ENCODE measurements around the gene ACOT8. TPM values are rescaled to one million over a fixed set of nuclear protein-coding genes. Genes with fewer than 3 reads are reported as not detected.
A peak's percentile ranks its signal among the peaks of the same experiment; 100 is the strongest.

The ACOT8 gene
- total and polyA plus RNA-seq, 2 of the 4 experiments (the other 2 are of a cell fraction), result 29.8 to 47.5 TPM

- Histone ChIP-seq H2BK15ac (ENCODE audit: low read depth, low read length) (no peak overlapping the region), H3K4me2 (ENCODE audit: low read depth, low read length) (peak overlapping the region; percentile 55; the same call in 1 of the 2 replicates), H2BK5ac (ENCODE audit: low read depth, low read length, poor library complexity, severe bottlenecking) (no peak overlapping the region), H2AK5ac (ENCODE audit: low read depth, low read length) (peak overlapping the region; percentile 84; the same call in 1 of the 2 replicates), H3K9me3 (ENCODE audit: control insufficient read depth, insufficient read depth, low read length) (no peaks in the 10 kb centered on the region), H3K14ac (replicated peaks; ENCODE audit: low read depth, low read length) (no peak overlapping the region), H3K9me1 (ENCODE audit: insufficient read depth, low read length) (no peaks in the 10 kb centered on the region), H4K5ac (ENCODE audit: low read depth, low read length) (peak overlapping the region; percentile 19; the same call in 1 of the 2 replicates), H3K56ac (ENCODE audit: extremely low read depth, insufficient read depth, low read length) (no peak overlapping the region), H2AFZ (replicated peaks; ENCODE audit: low read length, poor library complexity) (peak overlapping the region; percentile 85), H3K36me3 (ENCODE audit: control insufficient read depth, insufficient read depth, low read length) (no peaks in the 10 kb centered on the region), H2BK120ac (ENCODE audit: low read depth, low read length) (peak overlapping the region; percentile 36), H3K27ac (ENCODE audit: insufficient read depth, low read length) (no peak overlapping the region), H3K23ac (ENCODE audit: low read depth, low read length) (no peak overlapping the region), H3K79me1 (ENCODE audit: low read depth in 1 of 2, low read length in 2 of 2) (no peaks in the 10 kb centered on the region), H3K27me3 (ENCODE audit: control insufficient read depth, insufficient read depth, low read length) (peaks cover 2% of the 10 kb centered on the region; the same call in 1 of the 2 replicates), H3K9ac (ENCODE audit: low read depth, low read length) (no peak overlapping the region), H2BK20ac (ENCODE audit: low read depth, low read length) (no peak overlapping the region), H4K91ac (ENCODE audit: insufficient read depth, low read depth, low read length) (no peak overlapping the region), H4K20me1 (ENCODE audit: insufficient read depth, low read length) (no peaks in the 10 kb centered on the region), H3K4me3 (ENCODE audit: insufficient read depth, low read depth, low read length) (no peak overlapping the region), H3K4ac (ENCODE audit: low read depth, low read length) (peak overlapping the region; percentile 69), H3K18ac (ENCODE audit: low read depth, low read length) (no peak overlapping the region; the same call in 1 of the 2 replicates), H4K8ac (ENCODE audit: low read depth in 2 of 2, low read length in 2 of 2) (peak overlapping the region in 1 of 2 experiments; percentile 75; a peak in 1 of 4 replicates), H3K4me1 (ENCODE audit: control insufficient read depth, insufficient read depth, low read length) (peaks cover 17% of the 10 kb centered on the region), H2AK9ac (replicated peaks; ENCODE audit: low read depth, low read length, poor library complexity) (peak overlapping the region; percentile 73)
- ChIA-PET POLR2A (ENCODE audit: unreplicated experiment) (no interaction called here), CTCF (no interaction called here)
- intact Hi-C loops (cut with micrococcal nuclease), result no loop called here
- 10% methylated on average over 10 of the region's 24 CpGs; no CpG with 5 or more reads in 1 of the 2 experiments for WGBS, 2 experiments (ENCODE audit: extremely low coverage in 2 of 2, insufficient read length in 1 of 2)
- dilution Hi-C loops (cut with HindIII; ENCODE audit: low sequenced_read_pairs, unreplicated experiment), result no loop called here
- in situ Hi-C loops (cut with MboI; ENCODE audit: low sequenced_read_pairs), result no loop called here
- TF ChIP-seq RAD21 (IDR thresholded peaks at IDR 0.05; ENCODE audit: low read length) (no peak), NFE2L2 (IDR thresholded peaks at IDR 0.05; ENCODE audit: low read depth, low read length) (no peak), BHLHE40 (IDR thresholded peaks at IDR 0.05; ENCODE audit: low read depth, low read length) (peak; percentile 3; the same call in 1 of the 2 replicates)
- ATAC-seq (ENCODE audit: low read depth) (peak; percentile 78), DNase-seq (peak; percentile 47)
- BruUV-seq (replicated peaks), result no TSS peak
These were observed 34.3 kb downstream of the ACOT8 start for GRCh38 chr20:45822857-45823256.

Measured in IMR-90 (cell line).